NB4 (cell line): ENCODE results near the gene GLIPR1L1.

Experiments used
- POLR2A ChIP-seq: IDR thresholded peaks from 2 replicates; pipeline ENCODE4 v1.6.1; 2011; ENCODE audit warnings: mild to moderate bottlenecking; ENCODE audit not compliant: insufficient read length; ENCODE audit errors: extremely low read depth
- TF ChIP-seq, protein P1 (sequence below): IDR thresholded peaks from one replicate; pipeline ENCODE4 v1.5.1; 2012; ENCODE audit warnings: low read depth, low read length

GRCh38 chr12:75354011-75354410, 19.5 kb downstream of the GLIPR1L1 start:
- TF ChIP-seq POLR2A, result no peak
- TF ChIP-seq, protein P1, sequence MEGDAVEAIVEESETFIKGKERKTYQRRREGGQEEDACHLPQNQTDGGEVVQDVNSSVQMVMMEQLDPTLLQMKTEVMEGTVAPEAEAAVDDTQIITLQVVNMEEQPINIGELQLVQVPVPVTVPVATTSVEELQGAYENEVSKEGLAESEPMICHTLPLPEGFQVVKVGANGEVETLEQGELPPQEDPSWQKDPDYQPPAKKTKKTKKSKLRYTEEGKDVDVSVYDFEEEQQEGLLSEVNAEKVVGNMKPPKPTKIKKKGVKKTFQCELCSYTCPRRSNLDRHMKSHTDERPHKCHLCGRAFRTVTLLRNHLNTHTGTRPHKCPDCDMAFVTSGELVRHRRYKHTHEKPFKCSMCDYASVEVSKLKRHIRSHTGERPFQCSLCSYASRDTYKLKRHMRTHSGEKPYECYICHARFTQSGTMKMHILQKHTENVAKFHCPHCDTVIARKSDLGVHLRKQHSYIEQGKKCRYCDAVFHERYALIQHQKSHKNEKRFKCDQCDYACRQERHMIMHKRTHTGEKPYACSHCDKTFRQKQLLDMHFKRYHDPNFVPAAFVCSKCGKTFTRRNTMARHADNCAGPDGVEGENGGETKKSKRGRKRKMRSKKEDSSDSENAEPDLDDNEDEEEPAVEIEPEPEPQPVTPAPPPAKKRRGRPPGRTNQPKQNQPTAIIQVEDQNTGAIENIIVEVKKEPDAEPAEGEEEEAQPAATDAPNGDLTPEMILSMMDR, result no peak
